Stimulated activated CD4-positive, alpha-beta T cell treated with anti-CD3 and anti-CD28 coated beads, Interleukin-12 subunit alpha, Interleukin-12 subunit beta, amount 100 ng/mL, for 24 hours (primary cell): Measurements from ENCODE around the gene VGLL4.

Experiments
- DNase-seq, 2 experiments: peaks; one replicate each; pipeline ENCODE4 v3.0.0-alpha.2; 2020; ENCODE audit warnings: low read depth in 2 of 2

The VGLL4 gene

GRCh38 chr3:11653298-11654055 is 9.8 kb upstream of the VGLL4 start:
- DNase-seq, result no peak

DNA sequence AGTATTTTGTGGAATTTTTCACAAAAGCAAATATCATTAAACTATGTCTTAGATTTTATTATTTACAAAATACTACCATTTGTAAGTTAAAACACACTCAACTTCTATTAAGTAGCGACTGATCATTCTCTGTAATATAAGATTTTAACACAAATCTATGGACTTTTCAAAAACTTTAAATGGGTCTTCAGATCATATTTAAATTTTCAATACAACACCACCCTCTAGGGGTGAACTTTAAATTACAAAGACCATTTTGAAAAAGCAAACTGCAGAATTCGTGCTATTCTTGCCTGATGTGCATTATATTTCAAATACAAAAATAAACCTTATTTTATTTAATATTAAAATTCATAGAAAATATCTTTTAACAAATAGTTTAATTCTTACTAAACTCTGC is 8.2 kb upstream of the VGLL4 start:
- no peak for DNase-seq

GRCh38 chr3:11651477-11651876 is 7.8 kb upstream of the VGLL4 start:
- DNase-seq, result no peak

GRCh38 chr3:11650391-11650790 is 6.7 kb upstream of the VGLL4 start:
- DNase-seq, result no peak

DNA sequence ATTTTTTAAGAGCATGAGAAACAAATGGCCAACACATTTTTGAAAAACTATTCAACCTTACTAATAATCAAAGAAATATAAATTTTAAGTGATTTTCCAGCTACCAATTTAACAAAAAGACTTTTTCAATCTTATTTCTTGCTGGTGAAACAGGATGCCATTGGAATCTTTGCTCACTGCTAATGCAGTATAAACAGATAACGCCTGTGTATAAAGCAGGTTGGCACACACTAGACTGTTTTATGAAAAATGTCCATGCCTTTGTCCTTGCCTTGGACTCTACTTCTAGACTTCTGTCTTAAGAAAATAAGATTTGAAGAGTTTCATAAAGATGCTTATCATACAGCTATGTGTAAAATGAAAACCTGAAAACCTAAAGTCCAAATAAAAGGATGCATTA is 5.0 kb upstream of the VGLL4 start:
- DNase-seq, result no peak

DNA sequence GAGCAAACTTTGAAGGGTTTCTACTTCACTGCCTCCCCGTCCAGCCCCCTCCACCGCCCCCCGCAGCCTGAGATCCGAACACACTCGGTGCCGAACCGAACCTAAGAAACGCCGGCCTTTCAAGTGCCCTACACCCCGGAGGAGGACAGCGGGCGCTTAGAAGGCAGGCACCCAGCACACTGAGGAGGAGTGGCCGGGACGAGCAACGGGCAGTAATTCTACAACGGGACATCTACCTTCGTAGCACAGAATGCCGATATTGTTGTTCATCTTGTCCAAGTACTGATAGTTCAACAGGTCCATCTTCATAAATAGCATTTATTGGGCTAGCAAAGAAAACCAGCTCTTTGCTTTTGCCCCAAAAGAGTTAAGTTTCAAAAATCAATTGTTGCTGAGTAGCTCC is 513 bp downstream of the VGLL4 start:
- peak in 1 of 2 experiments; percentile 5 for DNase-seq

GRCh38 chr3:11642431-11643191 is 1.1 kb downstream of the VGLL4 start:
- peak; percentile 38 to 51 for DNase-seq

GRCh38 chr3:11641683-11642430 is 1.9 kb downstream of the VGLL4 start:
- no peak for DNase-seq

- DNase-seq, result no peak
Observed at GRCh38 chr3:11641316-11641682, 2.4 kb downstream of the VGLL4 start.

DNA sequence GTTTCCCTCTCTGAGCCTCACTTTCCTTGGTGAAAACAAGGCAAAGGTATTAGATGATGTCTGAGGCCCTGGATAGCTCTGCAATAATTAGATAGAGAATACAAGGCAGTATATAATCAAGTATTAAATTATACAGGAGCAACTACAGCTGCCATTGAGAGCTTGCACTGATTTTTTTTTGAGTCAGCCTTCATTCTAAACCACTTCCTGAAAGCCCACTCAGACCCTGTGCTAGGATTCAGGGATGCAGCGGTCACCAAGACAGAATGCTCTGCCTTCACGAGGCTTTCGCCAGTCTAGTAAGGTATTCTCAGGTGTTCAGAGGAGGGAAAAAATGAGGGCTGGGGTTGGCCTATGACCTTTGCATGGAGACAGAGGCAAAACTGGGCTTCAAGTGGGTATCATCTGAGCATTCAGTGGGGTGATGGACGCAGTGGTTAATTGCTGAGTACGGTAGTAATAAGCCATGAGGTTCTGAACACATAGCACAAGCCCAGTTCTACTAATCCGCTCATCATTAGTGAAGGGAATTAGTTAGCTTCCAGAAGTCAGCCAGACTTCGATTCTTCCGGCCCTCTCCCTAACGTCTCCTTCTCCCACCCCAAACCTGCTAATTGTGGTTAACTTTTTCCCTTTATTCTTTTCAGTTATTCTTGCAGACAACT is 3.6 kb downstream of the VGLL4 start:
- no peak for DNase-seq

DNA sequence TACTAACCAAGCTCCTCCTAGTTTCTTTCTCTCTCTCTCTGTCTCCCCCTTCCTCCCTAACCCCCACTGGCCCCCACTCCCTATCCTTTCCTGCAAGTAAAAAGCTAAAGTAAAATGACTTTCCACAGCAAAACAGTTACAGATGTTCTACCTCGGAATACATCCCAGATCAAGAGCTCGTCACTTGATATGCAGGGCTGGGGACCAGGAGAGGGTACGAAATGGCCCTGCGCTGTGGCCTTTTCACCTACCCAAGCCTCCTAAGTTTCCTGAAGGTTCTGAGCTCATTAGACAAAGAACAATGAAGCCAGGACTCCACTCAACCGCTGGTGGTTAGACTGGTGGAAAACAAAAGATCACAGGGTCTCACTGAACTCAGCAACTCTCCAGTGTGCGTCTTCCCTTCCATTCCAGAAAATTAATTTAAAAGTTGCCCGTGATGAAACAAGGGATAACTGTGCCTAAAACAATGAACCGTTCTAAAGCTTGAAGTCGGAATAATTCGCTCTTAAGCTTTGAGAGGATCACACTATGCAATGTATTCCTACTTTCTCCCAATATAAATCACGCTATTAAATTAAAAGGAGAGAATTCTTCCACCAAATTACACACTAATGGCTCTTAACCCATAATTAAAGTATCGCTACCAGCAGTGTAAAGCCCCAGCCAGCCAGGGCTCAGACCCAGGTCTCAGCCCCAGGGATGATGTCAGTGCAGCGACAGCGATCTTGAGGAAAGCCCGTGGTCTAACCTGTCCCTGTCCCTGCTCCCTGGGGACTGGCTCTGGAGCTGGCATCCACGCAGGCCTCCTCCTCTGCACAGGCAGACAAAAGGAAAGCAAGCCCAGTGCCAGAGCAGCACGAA is 5.0 kb downstream of the VGLL4 start:
- DNase-seq, result no peak

DNA sequence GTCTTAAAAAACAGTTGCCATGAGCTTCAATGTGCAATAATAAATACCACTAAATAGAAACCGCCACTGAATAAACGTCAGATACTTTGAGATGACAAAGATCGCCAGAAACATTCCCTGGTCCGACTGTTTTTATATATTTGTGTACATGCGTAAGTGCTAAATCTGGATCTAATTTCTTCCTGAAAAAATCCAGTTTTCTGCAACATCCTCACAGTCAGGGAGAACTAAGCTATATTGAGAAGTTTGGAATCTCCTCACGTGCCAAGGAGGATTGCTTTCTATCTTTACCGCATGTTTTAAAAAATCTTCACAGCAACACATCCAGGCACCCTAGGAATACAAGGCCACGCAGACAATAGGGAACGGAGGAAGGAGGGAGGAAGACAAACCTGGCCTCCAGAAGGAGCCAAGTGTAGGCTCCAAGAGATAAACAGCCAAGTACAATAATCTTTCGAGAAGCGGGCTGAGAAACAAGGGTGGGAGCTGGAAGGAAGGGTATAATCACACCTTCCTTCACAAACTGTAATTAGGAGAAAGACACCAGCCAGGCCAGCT is 5.7 kb downstream of the VGLL4 start:
- no peak for DNase-seq

DNA sequence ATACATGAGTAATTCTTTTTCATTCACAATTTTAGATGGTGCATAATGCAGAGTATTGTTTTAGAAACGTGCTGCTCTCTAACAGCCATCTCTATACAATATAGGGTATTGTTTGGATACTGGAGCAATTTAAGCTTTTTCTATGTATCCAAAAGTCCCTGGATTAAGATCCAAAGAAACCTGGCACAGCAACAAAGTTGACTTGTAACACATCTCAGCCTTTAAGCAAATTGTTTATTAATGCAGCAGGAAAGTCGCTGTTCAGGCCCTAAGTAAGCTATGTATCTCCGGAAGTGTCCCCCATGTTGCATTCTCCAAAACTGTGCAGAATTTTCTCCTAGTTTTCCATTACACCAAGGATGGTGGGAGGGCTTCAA is 7.3 kb downstream of the VGLL4 start:
- DNase-seq, result no peak

- DNase-seq, result no peak
Observed at GRCh38 chr3:11635680-11636393, 7.9 kb downstream of the VGLL4 start.

GRCh38 chr3:11634974-11635612 is 8.6 kb downstream of the VGLL4 start:
- DNase-seq, result no peak

- no peak for DNase-seq
Observed at GRCh38 chr3:11634081-11634635, 9.6 kb downstream of the VGLL4 start.

GRCh38 chr3:11632966-11633365 is 10.7 kb downstream of the VGLL4 start:
- no peak for DNase-seq

DNA sequence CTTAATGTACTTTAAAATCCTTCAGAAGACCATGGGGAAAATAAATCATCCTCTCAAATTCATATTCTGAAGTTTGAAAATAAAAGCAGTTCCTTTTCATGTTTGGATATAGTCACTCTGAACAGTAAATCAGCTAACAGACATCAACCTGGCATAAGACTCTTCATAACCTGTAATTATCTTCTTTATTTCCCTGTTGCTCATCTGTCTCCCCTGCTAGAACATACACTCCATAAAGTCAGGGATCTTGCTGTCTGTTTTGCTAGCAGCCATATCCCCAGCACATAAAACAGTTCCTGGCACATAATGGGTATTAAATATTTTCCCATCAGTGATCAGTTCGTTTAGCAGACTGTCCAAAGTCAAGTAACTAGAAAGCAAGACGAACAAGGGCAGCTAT is 11.2 kb downstream of the VGLL4 start:
- no peak for DNase-seq

- DNase-seq, result no peak
Observed at GRCh38 chr3:11631820-11632219, 11.9 kb downstream of the VGLL4 start.
